Amniotic stem cell (primary cell): ENCODE results near the gene F10.

ENCODE experiments used
- DNase-seq: peaks from one replicate; lab custom pipeline; 2025; lab: John Stamatoyannopoulos, UW

The F10 gene

GRCh38 chr13:113195360-113195759, 72.8 kb downstream of the F10 start:
- DNase-seq = no peak

GRCh38 chr13:113196970-113197737, 74.6 kb downstream of the F10 start:
- DNase-seq = no peak
